Stimulated activated CD8-positive, alpha-beta memory T cell treated with anti-CD3 and anti-CD28 coated beads, Interleukin-15, amount 100 ng/mL, for 1 hour (primary cell): ENCODE results near the gene CCDC167.

Source experiments
- DNase-seq: peaks from one replicate; pipeline ENCODE4 v3.0.0-alpha.2; 2020; ENCODE audit warnings: low read depth

The CCDC167 gene

GRCh38 chr6:37499433-37500293, at the start of gene CCDC167:
TSS of gene CCDC167 (minus strand) at chr6:37499893. CDS start at chr6:37499863, 30 bp downstream.
- peak; percentile 93 for DNase-seq

- no peak for DNase-seq
Measured at GRCh38 chr6:37549154-37549553, 49.5 kb upstream of the CCDC167 start.

- no peak for DNase-seq
Measured at GRCh38 chr6:37548067-37548674, 48.5 kb upstream of the CCDC167 start.

GRCh38 chr6:37547564-37548061, 47.9 kb upstream of the CCDC167 start:
- DNase-seq: no peak

GRCh38 chr6:37546141-37546871, 46.6 kb upstream of the CCDC167 start:
- no peak for DNase-seq

GRCh38 chr6:37544530-37544929, 44.8 kb upstream of the CCDC167 start:
- no peak for DNase-seq

GRCh38 chr6:37543361-37543760, 43.7 kb upstream of the CCDC167 start:
- DNase-seq: no peak

- no peak for DNase-seq
Measured at GRCh38 chr6:37541346-37541745, 41.7 kb upstream of the CCDC167 start.

GRCh38 chr6:37540390-37540789, 40.7 kb upstream of the CCDC167 start:
- no peak for DNase-seq

- no peak for DNase-seq
Measured at GRCh38 chr6:37540029-37540352, 40.3 kb upstream of the CCDC167 start.

GRCh38 chr6:37539171-37540028, 39.7 kb upstream of the CCDC167 start:
- DNase-seq: no peak

GRCh38 chr6:37538107-37538506, 38.4 kb upstream of the CCDC167 start:
- DNase-seq: no peak

- DNase-seq: no peak
Measured at GRCh38 chr6:37537548-37537947, 37.9 kb upstream of the CCDC167 start.

GRCh38 chr6:37536491-37537190, 36.9 kb upstream of the CCDC167 start:
- no peak for DNase-seq

GRCh38 chr6:37535759-37536490, 36.2 kb upstream of the CCDC167 start:
- no peak for DNase-seq

GRCh38 chr6:37535428-37535758, 35.7 kb upstream of the CCDC167 start:
- no peak for DNase-seq

GRCh38 chr6:37534893-37535292, 35.2 kb upstream of the CCDC167 start:
- no peak for DNase-seq

- no peak for DNase-seq
Measured at GRCh38 chr6:37532122-37532521, 32.4 kb upstream of the CCDC167 start.

GRCh38 chr6:37531437-37532036, 31.8 kb upstream of the CCDC167 start:
- DNase-seq: no peak

- no peak for DNase-seq
Measured at GRCh38 chr6:37531026-37531425, 31.3 kb upstream of the CCDC167 start.
